Measurements from ENCODE around the gene CDYL.

The CDYL gene

GRCh38 chr6:4781426-4781825, 5.2 kb downstream of the CDYL start:
- H3K79me2 ChIP-seq (ENCODE audit: insufficient read depth, low read length), result peaks cover 85% of the 10 kb centered on the region
- H3K27me3 ChIP-seq (ENCODE audit: low read length), result peaks cover 5% of the 10 kb centered on the region; the same call in 1 of the 2 replicates
- no peak overlapping the region for H3K9ac ChIP-seq (ENCODE audit: low read length)
- no peak overlapping the region for H3K4me2 ChIP-seq (ENCODE audit: low read depth, low read length, poor library complexity, severe bottlenecking)
- H3K27ac ChIP-seq (ENCODE audit: low read depth, low read length), result no peak overlapping the region
- H4K20me1 ChIP-seq (ENCODE audit: low read depth, low read length), result peaks cover 87% of the 10 kb centered on the region
- TF ChIP-seq EZH2phosphoT487 (conservative IDR thresholded peaks at IDR 0.05; ENCODE audit: low read length), result no peak
- TF ChIP-seq, protein P1, sequence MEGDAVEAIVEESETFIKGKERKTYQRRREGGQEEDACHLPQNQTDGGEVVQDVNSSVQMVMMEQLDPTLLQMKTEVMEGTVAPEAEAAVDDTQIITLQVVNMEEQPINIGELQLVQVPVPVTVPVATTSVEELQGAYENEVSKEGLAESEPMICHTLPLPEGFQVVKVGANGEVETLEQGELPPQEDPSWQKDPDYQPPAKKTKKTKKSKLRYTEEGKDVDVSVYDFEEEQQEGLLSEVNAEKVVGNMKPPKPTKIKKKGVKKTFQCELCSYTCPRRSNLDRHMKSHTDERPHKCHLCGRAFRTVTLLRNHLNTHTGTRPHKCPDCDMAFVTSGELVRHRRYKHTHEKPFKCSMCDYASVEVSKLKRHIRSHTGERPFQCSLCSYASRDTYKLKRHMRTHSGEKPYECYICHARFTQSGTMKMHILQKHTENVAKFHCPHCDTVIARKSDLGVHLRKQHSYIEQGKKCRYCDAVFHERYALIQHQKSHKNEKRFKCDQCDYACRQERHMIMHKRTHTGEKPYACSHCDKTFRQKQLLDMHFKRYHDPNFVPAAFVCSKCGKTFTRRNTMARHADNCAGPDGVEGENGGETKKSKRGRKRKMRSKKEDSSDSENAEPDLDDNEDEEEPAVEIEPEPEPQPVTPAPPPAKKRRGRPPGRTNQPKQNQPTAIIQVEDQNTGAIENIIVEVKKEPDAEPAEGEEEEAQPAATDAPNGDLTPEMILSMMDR (IDR thresholded peaks at IDR 0.05; ENCODE audit: insufficient read depth, low read length, poor library complexity, severe bottlenecking), result no peak
- H3K36me3 ChIP-seq (ENCODE audit: low read length), result peaks cover 9% of the 10 kb centered on the region; the same call in 1 of the 2 replicates
- H3K9me3 ChIP-seq (ENCODE audit: insufficient read depth, low read length), result peaks cover 9% of the 10 kb centered on the region; the same call in 1 of the 2 replicates
- no peaks in the 10 kb centered on the region for H3K9me2 ChIP-seq (replicated peaks; ENCODE audit: insufficient read depth, low read length)
- H3K4me3 ChIP-seq (ENCODE audit: insufficient read depth, low read length, poor library complexity, severe bottlenecking), result no peak overlapping the region
- no peak overlapping the region for H2AFZ ChIP-seq (ENCODE audit: low read depth, low read length, severe bottlenecking)
- peaks cover 9% of the 10 kb centered on the region for H3F3A ChIP-seq (ENCODE audit: insufficient read depth)

- Histone ChIP-seq H2AFZ (ENCODE audit: low read depth, low read length, severe bottlenecking) (no peak overlapping the region), H3K36me3 (ENCODE audit: low read length) (peaks cover 9% of the 10 kb centered on the region; the same call in 1 of the 2 replicates), H3F3A (ENCODE audit: insufficient read depth) (peaks cover 9% of the 10 kb centered on the region), H3K9me3 (ENCODE audit: insufficient read depth, low read length) (peaks cover 9% of the 10 kb centered on the region; the same call in 1 of the 2 replicates), H3K4me3 (ENCODE audit: insufficient read depth, low read length, poor library complexity, severe bottlenecking) (no peak overlapping the region), H3K4me2 (ENCODE audit: low read depth, low read length, poor library complexity, severe bottlenecking) (no peak overlapping the region), H4K20me1 (ENCODE audit: low read depth, low read length) (peaks cover 93% of the 10 kb centered on the region), H3K79me2 (ENCODE audit: insufficient read depth, low read length) (peaks cover 91% of the 10 kb centered on the region), H3K27me3 (ENCODE audit: low read length) (peaks cover 5% of the 10 kb centered on the region; the same call in 1 of the 2 replicates), H3K9ac (ENCODE audit: low read length) (no peak overlapping the region), H3K9me2 (replicated peaks; ENCODE audit: insufficient read depth, low read length) (no peaks in the 10 kb centered on the region), H3K27ac (ENCODE audit: low read depth, low read length) (no peak overlapping the region)
- TF ChIP-seq EZH2phosphoT487 (conservative IDR thresholded peaks at IDR 0.05; ENCODE audit: low read length), result no peak
- TF ChIP-seq, protein P1 (IDR thresholded peaks at IDR 0.05; ENCODE audit: insufficient read depth, low read length, poor library complexity, severe bottlenecking), result no peak
Measured at GRCh38 chr6:4781967-4782575, 5.9 kb downstream of the CDYL start.

GRCh38 chr6:4786996-4787395, 10.8 kb downstream of the CDYL start:
- Histone ChIP-seq H3K9ac (ENCODE audit: low read length) (no peak overlapping the region), H3K4me2 (ENCODE audit: low read depth, low read length, poor library complexity, severe bottlenecking) (no peak overlapping the region), H3K9me3 (ENCODE audit: insufficient read depth, low read length) (no peaks in the 10 kb centered on the region), H2AFZ (ENCODE audit: low read depth, low read length, severe bottlenecking) (no peak overlapping the region), H3K9me2 (replicated peaks; ENCODE audit: insufficient read depth, low read length) (no peaks in the 10 kb centered on the region), H3K27me3 (ENCODE audit: low read length) (no peaks in the 10 kb centered on the region), H3K4me3 (ENCODE audit: insufficient read depth, low read length, poor library complexity, severe bottlenecking) (no peak overlapping the region), H4K20me1 (ENCODE audit: low read depth, low read length) (peaks cover 88% of the 10 kb centered on the region), H3K79me2 (ENCODE audit: insufficient read depth, low read length) (peaks cover 69% of the 10 kb centered on the region), H3F3A (ENCODE audit: insufficient read depth) (no peaks in the 10 kb centered on the region), H3K27ac (ENCODE audit: low read depth, low read length) (no peak overlapping the region), H3K36me3 (ENCODE audit: low read length) (no peaks in the 10 kb centered on the region)
- TF ChIP-seq EZH2phosphoT487 (conservative IDR thresholded peaks at IDR 0.05; ENCODE audit: low read length), result no peak
- TF ChIP-seq, protein P1 (IDR thresholded peaks at IDR 0.05; ENCODE audit: insufficient read depth, low read length, poor library complexity, severe bottlenecking), result no peak

All from SU-DHL-6 (cell line).